Pancreas (tissue), 10 donors: Measurements from ENCODE around the gene SMARCE1. TPM values are rescaled to one million over a fixed set of nuclear protein-coding genes. Genes with fewer than 3 reads are reported as not detected.

Experiments used
- ATAC-seq, 4 donors: fragments of 200-7000 bp; cut with Tn5 transposase; one replicate each; pipeline versions ENCODE4 v1.8.0 to v1.9.1; 2020; ENCODE audit warnings: mild to moderate bottlenecking in 4 of 4, moderate library complexity in 4 of 4
- DNase-seq, 6 donors: peaks; one replicate each; pipeline ENCODE4 v3.0.0-alpha.2; 2020
- FAIRE-seq: peaks from 2 replicates; lab custom pipeline; 2012; peaks lifted over from hg19 to GRCh38; lab: Jason Lieb, UNC
- H3K27ac ChIP-seq, 4 donors: fragments of 200-600 bp; sonication (generic); 1 replicate in 3 of 4; 2 replicates in 1 of 4; pipeline versions ENCODE4 v1.5.0 to v1.8.0; 2020
- H3K27me3 ChIP-seq, 4 donors: fragments of 200-600 bp; one replicate each; pipeline ENCODE4 v1.8.0; 2021
- H3K36me3 ChIP-seq, 3 donors: fragments of 200-600 bp; sonication (generic) in 1 of 3; one replicate each; pipeline versions ENCODE4 v1.5.0 to v1.8.0; 2020 to 2021
- H3K4me1 ChIP-seq, 3 donors: fragments of 200-600 bp; one replicate each; pipeline ENCODE4 v1.8.0; 2021
- H3K4me3 ChIP-seq, 4 donors: fragments of 200-600 bp; sonication (generic) in 2 of 4; one replicate each; pipeline versions ENCODE4 v1.5.0 to v1.8.0; 2020 to 2021
- H3K9me3 ChIP-seq, 4 donors: fragments of 200-600 bp; one replicate each; pipeline ENCODE4 v1.8.0; 2021
- WGBS, 2 donors: extraction: QIAGEN DNeasy Blood & Tissue Kit; methylation state at CpG; one replicate each; pipeline ENCODE4 v1.1.7; 2013; 5-methylcytosine and 5-hydroxymethylcytosine counted together
- intact Hi-C, 3 donors: fragments of 100-400 bp; cut with DNase I; formaldehyde crosslinking; loops; one replicate each; pipeline versions ENCODE4 v1.11.1 to v1.14.2; 2022
- polyA plus RNA-seq, 2 donors: library from polyadenylated mRNA; stranded (reverse); fragments of 200-250 nt; gene quantifications; one replicate each; pipeline ENCODE4 v1.2.3, GENCODE V29; 2013
- total RNA-seq, 6 donors: library from RNA; stranded (reverse); fragmentation: NEBNext Ultra II Directional in 4 of 6; extraction: Animal tissue kit (Norgen Biotek cat#: 25700) in 4 of 6; gene quantifications; one replicate each; pipeline versions ENCODE4 v1.2.1 to v1.2.4, GENCODE V29; 2021 to 2023
- TF ChIP-seq, protein P1 (sequence below), 4 donors: fragments of 200-600 bp; sonication (generic) in 3 of 4; IDR thresholded peaks; one replicate each; pipeline versions ENCODE4 v1.5.0 to v1.8.0; 2021; ENCODE audit warnings: antibody characterized with exemption in 4 of 4
- donor health status: healthy with polysubstance abuse.
- donor health status: DM: no; HTN: no; CAD: no; lungs with moderate emphysema.
- donor health status: DM: no; HTN: no; CAD: no.
- donor health status: control.
- donor health status: control.
- donor health status: Bipolar disorder and iron deficiency.
- donor health status: DM: yes; HTN: yes; CAD: no.
- donor health status: DM: no; HTN: no; CAD: no.
- donor health status: DM: no; HTN: no; CAD: no.
- donor health status: DM: yes; HTN: yes; CAD: no.

Gene SMARCE1
- total and polyA plus RNA-seq, 8 donors: 21.7 to 55.8 (median 35.4) TPM

DNA sequence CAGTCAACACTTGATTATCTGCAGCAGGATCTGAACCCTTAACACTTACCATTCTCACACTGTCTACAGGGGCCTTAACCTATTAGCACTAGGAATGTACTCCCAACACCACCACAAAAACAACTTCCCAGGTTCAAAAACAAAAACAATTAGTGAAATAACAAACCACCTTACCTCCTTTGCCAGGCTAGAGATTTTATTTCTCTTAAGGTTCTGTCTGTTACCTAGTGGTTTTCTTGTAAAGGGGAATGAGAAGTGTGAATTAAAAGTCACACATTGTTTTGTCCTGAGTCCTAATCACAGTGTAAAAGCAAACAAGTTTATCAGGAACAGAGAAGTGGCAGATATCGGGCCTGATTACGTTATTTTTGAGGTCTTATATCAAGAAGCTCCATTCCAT is 9.7 kb downstream of the SMARCE1 start:
- TF ChIP-seq, protein P1, sequence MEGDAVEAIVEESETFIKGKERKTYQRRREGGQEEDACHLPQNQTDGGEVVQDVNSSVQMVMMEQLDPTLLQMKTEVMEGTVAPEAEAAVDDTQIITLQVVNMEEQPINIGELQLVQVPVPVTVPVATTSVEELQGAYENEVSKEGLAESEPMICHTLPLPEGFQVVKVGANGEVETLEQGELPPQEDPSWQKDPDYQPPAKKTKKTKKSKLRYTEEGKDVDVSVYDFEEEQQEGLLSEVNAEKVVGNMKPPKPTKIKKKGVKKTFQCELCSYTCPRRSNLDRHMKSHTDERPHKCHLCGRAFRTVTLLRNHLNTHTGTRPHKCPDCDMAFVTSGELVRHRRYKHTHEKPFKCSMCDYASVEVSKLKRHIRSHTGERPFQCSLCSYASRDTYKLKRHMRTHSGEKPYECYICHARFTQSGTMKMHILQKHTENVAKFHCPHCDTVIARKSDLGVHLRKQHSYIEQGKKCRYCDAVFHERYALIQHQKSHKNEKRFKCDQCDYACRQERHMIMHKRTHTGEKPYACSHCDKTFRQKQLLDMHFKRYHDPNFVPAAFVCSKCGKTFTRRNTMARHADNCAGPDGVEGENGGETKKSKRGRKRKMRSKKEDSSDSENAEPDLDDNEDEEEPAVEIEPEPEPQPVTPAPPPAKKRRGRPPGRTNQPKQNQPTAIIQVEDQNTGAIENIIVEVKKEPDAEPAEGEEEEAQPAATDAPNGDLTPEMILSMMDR (IDR thresholded peaks at IDR 0.05): no peak
- H3K9me3 ChIP-seq: no peaks in the 10 kb centered on the region
- WGBS, 2 donors: 7 to 19% methylated on average over 2 of the region's 2 CpGs
- no peak overlapping the region for H3K4me3 ChIP-seq
- DNase-seq (no peak), ATAC-seq (no peak), FAIRE-seq (no peak)
- H3K27me3 ChIP-seq: no peaks in the 10 kb centered on the region
- no peak overlapping the region for H3K27ac ChIP-seq
- H3K36me3 ChIP-seq: peaks cover 4 to 62% (median 35%) of the 10 kb centered on the region in 3 donors
- no peaks in the 10 kb centered on the region for H3K4me1 ChIP-seq
- intact Hi-C loops: no loop called here

DNA sequence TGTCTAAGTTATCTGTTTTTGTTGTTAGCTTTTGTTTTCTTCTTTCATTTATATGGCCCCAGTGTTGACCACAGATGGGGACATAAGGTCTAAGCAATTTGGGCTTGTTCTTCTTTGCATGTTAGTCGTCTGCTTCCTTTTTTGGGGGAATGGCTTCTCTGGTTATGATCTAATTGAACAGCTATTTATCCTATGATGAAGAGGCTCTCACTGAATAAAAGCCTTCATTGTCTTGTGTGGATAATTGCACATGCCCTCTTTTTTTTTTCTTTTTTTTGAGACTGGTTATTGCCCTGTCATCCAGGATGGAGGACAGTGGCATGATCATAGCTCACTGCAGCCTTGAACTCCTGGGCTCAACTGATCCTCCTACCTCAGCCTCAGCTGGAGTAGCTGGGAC is 13.7 kb downstream of the SMARCE1 start:
- TF ChIP-seq, protein P1 (IDR thresholded peaks at IDR 0.05): no peak
- Histone ChIP-seq H3K36me3 (peaks cover 9 to 79% (median 48%) of the 10 kb centered on the region in 3 donors), H3K27ac (no peak overlapping the region), H3K27me3 (no peaks in the 10 kb centered on the region), H3K4me3 (no peak overlapping the region), H3K9me3 (no peaks in the 10 kb centered on the region), H3K4me1 (no peaks in the 10 kb centered on the region)
- no peak for DNase-seq
- FAIRE-seq: no peak
- ATAC-seq: no peak
- WGBS, 2 donors: 66 to 74% methylated on average over 1 of the region's 1 CpG
- intact Hi-C loops: no loop called here

DNA sequence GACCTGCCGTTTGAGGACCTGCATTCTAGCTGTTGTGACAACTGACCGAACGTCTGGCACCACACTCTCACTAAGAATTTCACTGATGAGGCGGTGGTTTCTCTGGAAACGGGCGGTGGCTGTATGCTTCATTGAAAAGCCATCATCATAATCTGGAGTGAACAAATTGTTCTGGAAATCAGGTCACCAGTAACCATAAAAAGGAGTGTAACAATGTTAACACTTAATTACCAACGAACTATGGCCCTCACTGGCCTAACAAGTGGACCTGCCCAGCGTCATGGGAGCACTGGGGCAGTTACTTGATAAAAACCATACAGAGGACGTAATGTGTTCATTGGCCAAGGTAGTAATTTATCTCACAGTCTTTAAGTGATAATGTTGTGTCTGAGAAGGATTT is 15.4 kb downstream of the SMARCE1 start:
- FAIRE-seq (no peak), DNase-seq (no peak)
- intact Hi-C loops: no loop called here

DNA sequence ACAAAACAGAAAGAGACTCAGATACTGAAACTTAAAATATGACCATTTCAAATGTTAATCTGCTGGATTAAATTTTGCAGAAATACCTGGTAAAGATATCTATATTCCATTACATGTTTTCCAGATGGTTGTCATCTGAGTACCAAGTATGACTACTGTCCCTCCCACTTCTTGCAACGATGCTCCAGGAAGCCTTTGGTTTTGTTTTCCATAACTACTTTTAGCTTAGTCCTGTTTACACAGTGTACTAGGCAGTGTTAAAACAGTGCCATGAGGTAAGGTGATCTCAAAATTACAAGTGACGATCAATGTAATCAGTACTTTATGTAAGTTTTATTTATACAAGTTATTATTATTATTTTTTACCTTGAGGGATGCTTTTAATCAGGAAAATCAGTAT is 17.8 kb downstream of the SMARCE1 start:
- H3K9me3 ChIP-seq: no peaks in the 10 kb centered on the region
- H3K36me3 ChIP-seq: peaks cover 9 to 56% (median 32%) of the 10 kb centered on the region in 3 donors
- no peak for ATAC-seq
- no peak for FAIRE-seq
- no peak overlapping the region for H3K27ac ChIP-seq
- WGBS, 2 donors: 41 to 46% methylated on average over 2 of the region's 2 CpGs
- intact Hi-C loops: no loop called here
- H3K27me3 ChIP-seq: no peaks in the 10 kb centered on the region
- DNase-seq: no peak
- no peaks in the 10 kb centered on the region for H3K4me1 ChIP-seq
- TF ChIP-seq, protein P1 (IDR thresholded peaks at IDR 0.05): no peak
- no peak overlapping the region for H3K4me3 ChIP-seq

More for the DNA sequence above, 15.4 kb downstream of the SMARCE1 start:
- H3K27ac ChIP-seq: no peak overlapping the region
- no peaks in the 10 kb centered on the region for H3K4me1 ChIP-seq
- 81 to 88% methylated on average over 9 of the region's 9 CpGs for WGBS, 2 donors
- peak in 2 of 4 donors; percentile 27 to 45 for ATAC-seq
- no peaks in the 10 kb centered on the region for H3K9me3 ChIP-seq
- TF ChIP-seq, protein P1 (IDR thresholded peaks at IDR 0.05): no peak
- peaks cover 9 to 80% (median 54%) of the 10 kb centered on the region in 3 donors for H3K36me3 ChIP-seq
- H3K4me3 ChIP-seq: no peak overlapping the region
- no peaks in the 10 kb centered on the region for H3K27me3 ChIP-seq

DNA sequence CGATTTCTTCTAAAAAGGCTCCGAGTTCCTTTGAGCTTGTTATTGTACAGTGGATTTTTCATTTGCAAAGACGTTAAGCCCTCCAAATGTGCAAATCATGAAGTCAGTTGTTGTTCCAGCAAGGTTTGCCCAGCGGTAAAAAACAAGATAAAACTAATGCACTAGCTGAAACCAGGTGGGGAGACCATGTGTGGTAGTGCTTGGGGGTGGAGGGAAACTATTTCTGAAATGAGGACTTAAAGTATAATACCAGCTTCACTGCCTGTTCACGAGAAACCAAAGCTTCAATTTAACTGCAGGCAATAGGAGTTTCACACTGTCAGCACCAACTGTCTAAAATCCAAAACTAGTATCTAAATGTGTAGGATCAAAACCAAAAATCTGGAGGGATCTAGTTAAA is 22.3 kb downstream of the SMARCE1 start:
- 33 to 56% methylated on average over 5 of the region's 5 CpGs for WGBS, 2 donors
- FAIRE-seq (no peak), DNase-seq (no peak), ATAC-seq (no peak)
- no peaks in the 10 kb centered on the region for H3K4me1 ChIP-seq
- peaks cover 3 to 17% (median 8%) of the 10 kb centered on the region in 3 donors for H3K36me3 ChIP-seq
- H3K27me3 ChIP-seq: peaks cover 0 to 7% (median 0%) of the 10 kb centered on the region in 4 donors
- no peaks in the 10 kb centered on the region for H3K9me3 ChIP-seq
- H3K4me3 ChIP-seq: no peak overlapping the region
- no peak overlapping the region for H3K27ac ChIP-seq
- TF ChIP-seq, protein P1 (IDR thresholded peaks at IDR 0.05): no peak
- intact Hi-C loops: no loop called here
